Transverse colon (tissue), 4 donors: ENCODE measurements around the gene GLRX3. TPM values are rescaled to one million over a fixed set of nuclear protein-coding genes. Genes with fewer than 3 reads are reported as not detected.

ENCODE experiments used
- DNase-seq: peaks from one replicate; pipeline ENCODE4 v3.0.0-alpha.2; 2019
- H3K27ac ChIP-seq, 4 donors: fragments of 200-600 bp; sonication (generic); 2 replicates each; pipeline ENCODE4 v1.5.1; 2016 to 2018; ENCODE audit warnings: inconsistent platforms in 4 of 4
- H3K27me3 ChIP-seq: fragments of 200-600 bp; sonication (generic); 2 replicates; pipeline ENCODE4 v1.5.1; 2017; ENCODE audit warnings: inconsistent platforms
- H3K36me3 ChIP-seq, 4 donors: fragments of 200-600 bp; sonication (generic); 2 replicates each; pipeline ENCODE4 v1.5.1; 2017 to 2019; ENCODE audit warnings: inconsistent platforms in 4 of 4
- H3K4me1 ChIP-seq, 4 donors: fragments of 200-600 bp; sonication (generic); 2 replicates each; pipeline ENCODE4 v1.5.1; 2017 to 2020; ENCODE audit warnings: inconsistent platforms in 4 of 4
- H3K4me3 ChIP-seq, 4 donors: fragments of 200-600 bp; sonication (generic); 1 replicate in 1 of 4; 2 replicates in 3 of 4; pipeline versions ENCODE4 v1.5.1 to v1.6.1; 2017 to 2019; ENCODE audit warnings: inconsistent platforms in 4 of 4
- H3K9me3 ChIP-seq, 2 donors: fragments of 200-600 bp; sonication (generic); 2 replicates each; pipeline ENCODE4 v1.5.1; 2017 to 2019; ENCODE audit warnings: inconsistent platforms in 2 of 2
- EP300 ChIP-seq: sonication (generic); formaldehyde crosslinking; IDR thresholded peaks from one replicate; pipeline ENCODE4 v1.6.1; 2017; ENCODE audit warnings: antibody characterized with exemption, low read depth
- POLR2A ChIP-seq: fragments of 450-650 bp; IDR thresholded peaks from one replicate; pipeline ENCODE4 v1.6.1; 2016; ENCODE audit warnings: antibody characterized with exemption, mild to moderate bottlenecking, moderate library complexity
- POLR2AphosphoS5 ChIP-seq, 3 donors: sonication (generic); formaldehyde crosslinking; IDR thresholded peaks; one replicate each; pipeline ENCODE4 v1.6.1; 2016; ENCODE audit warnings: antibody characterized with exemption in 3 of 3
- WGBS, 2 donors: methylation state at CpG; one replicate each; pipeline ENCODE4 v1.1.5; 2018; ENCODE audit warnings: low coverage in 1 of 2; 5-methylcytosine and 5-hydroxymethylcytosine counted together
- in situ Hi-C, 4 donors: fragments of 200-750 bp; cut with MboI; loops; one replicate each; pipeline versions ENCODE4 v1.15.0 to v1.15.1; 2017; ENCODE audit warnings: low sequenced_read_pairs in 3 of 4, low pct_ligation_motif_present in 1 of 4, low pct_unique_long_range_greater_than_20kb in 1 of 4
- intact Hi-C: fragments of 100-400 bp; cut with DNase I; formaldehyde crosslinking; loops from one replicate; pipeline ENCODE4 v1.15.1; 2023; ENCODE audit warnings: low total_unique reads
- total RNA-seq, 4 donors: library from RNA; depleted of rRNA; stranded (reverse); fragments of >200 nt; gene quantifications; one replicate each; pipeline ENCODE4 v1.1.0, GENCODE V29; 2016
- TF ChIP-seq, protein P1 (sequence below), 5 experiments: fragments of 200-600 bp in 3 of 5; fragments of 450-650 bp in 2 of 5; sonication (generic) in 3 of 5; IDR thresholded peaks; 1 replicate in 2 of 5; 2 replicates in 3 of 5; pipeline ENCODE4 v1.5.1; 2016 to 2017; ENCODE audit warnings: antibody characterized with exemption in 5 of 5, inconsistent platforms in 3 of 5, mild to moderate bottlenecking in 2 of 5, moderate library complexity in 1 of 5

Gene GLRX3
- total RNA-seq, 4 donors from 2014 or later, result 32.7 to 38.2 (median 34.3) TPM

GRCh38 chr10:130175074-130175473 is 38.9 kb downstream of the GLRX3 start:
- WGBS, 2 donors, result 67 to 86% methylated on average over 2 to 4 of the region's 4 CpGs
- TF ChIP-seq, protein P1, sequence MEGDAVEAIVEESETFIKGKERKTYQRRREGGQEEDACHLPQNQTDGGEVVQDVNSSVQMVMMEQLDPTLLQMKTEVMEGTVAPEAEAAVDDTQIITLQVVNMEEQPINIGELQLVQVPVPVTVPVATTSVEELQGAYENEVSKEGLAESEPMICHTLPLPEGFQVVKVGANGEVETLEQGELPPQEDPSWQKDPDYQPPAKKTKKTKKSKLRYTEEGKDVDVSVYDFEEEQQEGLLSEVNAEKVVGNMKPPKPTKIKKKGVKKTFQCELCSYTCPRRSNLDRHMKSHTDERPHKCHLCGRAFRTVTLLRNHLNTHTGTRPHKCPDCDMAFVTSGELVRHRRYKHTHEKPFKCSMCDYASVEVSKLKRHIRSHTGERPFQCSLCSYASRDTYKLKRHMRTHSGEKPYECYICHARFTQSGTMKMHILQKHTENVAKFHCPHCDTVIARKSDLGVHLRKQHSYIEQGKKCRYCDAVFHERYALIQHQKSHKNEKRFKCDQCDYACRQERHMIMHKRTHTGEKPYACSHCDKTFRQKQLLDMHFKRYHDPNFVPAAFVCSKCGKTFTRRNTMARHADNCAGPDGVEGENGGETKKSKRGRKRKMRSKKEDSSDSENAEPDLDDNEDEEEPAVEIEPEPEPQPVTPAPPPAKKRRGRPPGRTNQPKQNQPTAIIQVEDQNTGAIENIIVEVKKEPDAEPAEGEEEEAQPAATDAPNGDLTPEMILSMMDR (IDR thresholded peaks at IDR 0.05), result no peak
- TF ChIP-seq POLR2AphosphoS5 (IDR thresholded peaks at IDR 0.05), result no peak
- no peak for TF ChIP-seq EP300
- no peak for TF ChIP-seq POLR2A
- in situ Hi-C loops, result loop anchor here in 2 of 4 donors (25.0 kb wide), 2 partner anchors 1612 to 1712 kb away; no protein-coding TSS in a partner anchor

DNA sequence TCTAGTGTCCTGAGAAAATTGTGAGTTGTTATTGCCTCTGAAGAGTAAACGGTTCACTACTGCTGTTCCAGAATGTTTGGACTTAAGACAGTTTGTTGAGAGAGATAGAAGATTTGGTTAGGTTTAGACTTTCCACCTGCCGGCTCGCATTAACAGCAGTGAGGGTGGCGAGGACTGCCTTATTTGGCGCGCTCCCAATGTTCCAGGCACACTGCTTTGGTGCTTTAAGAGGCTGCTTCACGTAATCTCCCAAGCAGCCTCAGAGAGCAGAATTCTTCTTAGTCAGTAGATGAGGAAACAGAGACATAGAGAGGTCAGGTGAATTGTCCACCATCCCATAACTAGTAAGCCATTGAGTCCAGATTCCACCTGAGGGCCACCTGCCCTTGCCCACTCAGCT is 41.1 kb downstream of the GLRX3 start:
- no peak for DNase-seq
- WGBS, 2 donors, result 60 to 80% methylated on average over 1 to 7 of the region's 7 CpGs
- intact Hi-C loops (no loop called here), in situ Hi-C loops (loop anchor here in 2 of 4 donors (25.0 kb wide), 2 partner anchors 1610 to 1710 kb away; no protein-coding TSS in a partner anchor)
- Histone ChIP-seq H3K9me3 (no peaks in the 10 kb centered on the region), H3K36me3 (peaks cover 0 to 13% (median 6%) of the 10 kb centered on the region in 4 donors), H3K4me1 (no peaks in the 10 kb centered on the region), H3K4me3 (no peak overlapping the region), H3K27me3 (no peaks in the 10 kb centered on the region), H3K27ac (no peak overlapping the region)
- TF ChIP-seq, protein P1 (IDR thresholded peaks at IDR 0.05), result no peak
- TF ChIP-seq POLR2AphosphoS5 (IDR thresholded peaks at IDR 0.05) (no peak), EP300 (no peak), POLR2A (no peak)

More at GRCh38 chr10:130175074-130175473, 38.9 kb downstream of the GLRX3 start:
- H3K36me3 ChIP-seq, result peaks cover 0 to 21% (median 2%) of the 10 kb centered on the region in 4 donors
- no peak overlapping the region for H3K4me3 ChIP-seq
- DNase-seq, result no peak
- H3K27me3 ChIP-seq, result no peaks in the 10 kb centered on the region
- no peak overlapping the region for H3K27ac ChIP-seq
- intact Hi-C loops, result no loop called here
- no peaks in the 10 kb centered on the region for H3K4me1 ChIP-seq
- no peaks in the 10 kb centered on the region for H3K9me3 ChIP-seq

- in situ Hi-C loops, result loop anchor here in 2 of 4 donors (25.0 kb wide), 2 partner anchors 1608 to 1708 kb away; no protein-coding TSS in a partner anchor
- Histone ChIP-seq H3K36me3 (peaks cover 0 to 29% (median 12%) of the 10 kb centered on the region in 4 donors), H3K4me3 (no peak overlapping the region), H3K27me3 (no peaks in the 10 kb centered on the region), H3K4me1 (no peaks in the 10 kb centered on the region), H3K9me3 (no peaks in the 10 kb centered on the region), H3K27ac (no peak overlapping the region)
- DNase-seq, result no peak
- WGBS, 2 donors, result 56 to 67% methylated on average over 4 of the region's 4 CpGs
- intact Hi-C loops, result no loop called here
- TF ChIP-seq POLR2A (no peak), POLR2AphosphoS5 (IDR thresholded peaks at IDR 0.05) (no peak), EP300 (no peak)
- TF ChIP-seq, protein P1 (IDR thresholded peaks at IDR 0.05), result no peak
Observed at GRCh38 chr10:130179640-130180039, 43.4 kb downstream of the GLRX3 start.

- H3K36me3 ChIP-seq, result peaks cover 0 to 29% (median 10%) of the 10 kb centered on the region in 4 donors
- in situ Hi-C loops, result loop anchor here in 2 of 4 donors (25.0 kb wide), 2 partner anchors 1607 to 1707 kb away; no protein-coding TSS in a partner anchor
- intact Hi-C loops, result no loop called here
- H3K27ac ChIP-seq, result no peak overlapping the region
- H3K9me3 ChIP-seq, result no peaks in the 10 kb centered on the region
- H3K4me1 ChIP-seq, result no peaks in the 10 kb centered on the region
- no peak overlapping the region for H3K4me3 ChIP-seq
- H3K27me3 ChIP-seq, result no peaks in the 10 kb centered on the region
- WGBS, 2 donors, result 82 to 88% methylated on average over 1 of the region's 1 CpG
- TF ChIP-seq, protein P1 (IDR thresholded peaks at IDR 0.05), result no peak
- no peak for TF ChIP-seq POLR2AphosphoS5 (IDR thresholded peaks at IDR 0.05)
- TF ChIP-seq EP300, result no peak
- no peak for TF ChIP-seq POLR2A
- no peak for DNase-seq
Observed at GRCh38 chr10:130180416-130180815, 44.2 kb downstream of the GLRX3 start.
